Common myeloid progenitor, CD34-positive (primary cell): Measurements from ENCODE around the gene CNTRL.

ENCODE experiments used
- CTCF ChIA-PET: fragments of 350-600 bp; sonication (Branson Sonifier 250); formaldehyde crosslinking; loops from one replicate; lab custom pipeline; 2021; ENCODE audit warnings: antibody characterized with exemption; lab: Charles Lee
- POLR2A ChIA-PET: fragments of 350-600 bp; sonication (Branson Sonifier 250); formaldehyde crosslinking; loops from one replicate; lab custom pipeline; 2021; ENCODE audit warnings: antibody characterized with exemption; lab: Charles Lee
- DNase-seq, 3 donors: peaks; one replicate each; pipeline versions ENCODE4 v3.0.0 to v3.0.0-alpha.2; 2013
- H3K27ac ChIP-seq, 2 experiments: 1 replicate in 1 of 2; 2 replicates in 1 of 2; pipeline ENCODE4 v1.7.0; 2013; ENCODE audit warnings: inconsistent platforms in 2 of 2, low read length in 2 of 2, mild to moderate bottlenecking in 2 of 2, low read depth in 1 of 2, moderate library complexity in 1 of 2; ENCODE audit not compliant: severe bottlenecking in 2 of 2, insufficient read depth in 1 of 2, poor library complexity in 1 of 2
- H3K27me3 ChIP-seq, 5 experiments: replicated peaks in 2 of 5; 1 replicate in 3 of 5; 2 replicates in 2 of 5; pipeline versions ENCODE4 v1.6.1 to v1.7.0; 2013; ENCODE audit warnings: low read length in 4 of 5, mild to moderate bottlenecking in 2 of 5, moderate library complexity in 2 of 5, inconsistent platforms in 1 of 5; ENCODE audit not compliant: insufficient read depth in 5 of 5, control insufficient read depth in 4 of 5
- H3K36me3 ChIP-seq, 4 experiments: 1 replicate in 2 of 4; 2 replicates in 2 of 4; pipeline versions ENCODE4 v1.6.1 to v1.7.0; 2013; ENCODE audit warnings: low read length in 3 of 4, control low read depth in 1 of 4, mild to moderate bottlenecking in 1 of 4; ENCODE audit not compliant: control insufficient read depth in 4 of 4, insufficient read depth in 4 of 4
- H3K4me1 ChIP-seq, 4 experiments: 1 replicate in 3 of 4; 2 replicates in 1 of 4; pipeline versions ENCODE4 v1.6.1 to v1.7.1; 2013; ENCODE audit warnings: low read length in 3 of 4, mild to moderate bottlenecking in 3 of 4, control low read depth in 1 of 4, inconsistent platforms in 1 of 4, moderate library complexity in 1 of 4; ENCODE audit not compliant: control insufficient read depth in 4 of 4, insufficient read depth in 4 of 4; ENCODE audit errors: control extremely low read depth in 1 of 4
- H3K4me3 ChIP-seq, 7 experiments: 1 replicate in 4 of 7; 2 replicates in 3 of 7; pipeline versions ENCODE4 v1.5.1 to v1.7.0; 2013; ENCODE audit warnings: mild to moderate bottlenecking in 7 of 7, low read length in 6 of 7, moderate library complexity in 6 of 7, inconsistent platforms in 2 of 7, low read depth in 2 of 7, control low read depth in 1 of 7; ENCODE audit not compliant: insufficient read depth in 4 of 7, control insufficient read depth in 1 of 7; ENCODE audit errors: extremely low read depth in 1 of 7
- H3K9me3 ChIP-seq, 5 experiments: 1 replicate in 4 of 5; 2 replicates in 1 of 5; pipeline versions ENCODE4 v1.6.1 to v1.7.1; 2013; ENCODE audit warnings: low read length in 4 of 5, mild to moderate bottlenecking in 2 of 5, inconsistent platforms in 1 of 5, low read depth in 1 of 5, moderate library complexity in 1 of 5; ENCODE audit not compliant: control insufficient read depth in 4 of 5, insufficient read depth in 2 of 5; ENCODE audit errors: control extremely low read depth in 1 of 5
- WGBS: methylation state at CpG from one replicate; pipeline ENCODE4 v1.1.5; 2013; ENCODE audit not compliant: insufficient coverage; 5-methylcytosine and 5-hydroxymethylcytosine counted together

Gene CNTRL

DNA sequence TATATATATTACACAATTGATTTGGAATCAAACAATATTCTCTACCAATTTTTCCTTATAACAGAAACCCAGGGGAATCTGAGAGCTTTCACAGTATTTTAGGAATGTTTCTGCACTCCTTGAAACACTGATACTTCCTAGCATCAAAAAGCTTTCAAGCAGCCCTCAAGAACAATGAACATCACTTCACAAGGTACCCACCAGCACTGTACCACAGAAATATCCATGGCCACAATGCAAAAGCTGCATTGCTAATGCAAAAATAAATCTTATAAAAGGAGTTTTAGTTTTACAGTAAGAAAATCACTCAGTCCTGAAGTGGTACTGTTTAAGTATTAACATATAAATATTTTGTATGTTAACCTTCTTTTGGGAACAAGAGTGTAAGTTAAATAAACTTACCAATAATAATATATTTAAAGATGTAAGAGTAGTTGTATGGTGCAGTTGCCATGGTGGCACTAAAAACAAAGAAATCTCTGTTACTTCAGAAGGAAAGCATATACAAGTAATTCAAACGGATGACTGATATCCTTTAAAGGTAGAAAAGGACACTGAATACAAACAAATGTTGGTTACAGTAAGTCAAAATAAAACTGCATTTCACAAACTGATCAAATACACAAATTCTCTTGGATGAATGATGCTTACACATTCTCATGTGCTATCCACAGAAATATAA lies 118.3 kb downstream of the CNTRL start:
- H3K9me3 ChIP-seq: no peaks in the 10 kb centered on the region
- DNase-seq: peak in 2 of 3 donors; percentile 43 to 57
- H3K27me3 ChIP-seq: no peaks in the 10 kb centered on the region
- WGBS: no CpG with 5 or more reads among the region's 1 CpG
- peaks cover 0 to 6% (median 0%) of the 10 kb centered on the region in 4 experiments for H3K36me3 ChIP-seq
- ChIA-PET CTCF (interaction anchor here (1.0 kb wide), 1 partner anchor 21 kb away, joined by 4 read pairs; no protein-coding TSS in a partner anchor), POLR2A (interaction anchor here (0.6 kb wide), 2 partner anchors 17 to 213 kb away, joined by 3 to 6 read pairs; no protein-coding TSS in a partner anchor)
- peaks cover 13 to 50% (median 30%) of the 10 kb centered on the region in 4 experiments for H3K4me1 ChIP-seq
- H3K27ac ChIP-seq: peak overlapping the region; percentile 40 to 64
- H3K4me3 ChIP-seq: no peak overlapping the region

DNA sequence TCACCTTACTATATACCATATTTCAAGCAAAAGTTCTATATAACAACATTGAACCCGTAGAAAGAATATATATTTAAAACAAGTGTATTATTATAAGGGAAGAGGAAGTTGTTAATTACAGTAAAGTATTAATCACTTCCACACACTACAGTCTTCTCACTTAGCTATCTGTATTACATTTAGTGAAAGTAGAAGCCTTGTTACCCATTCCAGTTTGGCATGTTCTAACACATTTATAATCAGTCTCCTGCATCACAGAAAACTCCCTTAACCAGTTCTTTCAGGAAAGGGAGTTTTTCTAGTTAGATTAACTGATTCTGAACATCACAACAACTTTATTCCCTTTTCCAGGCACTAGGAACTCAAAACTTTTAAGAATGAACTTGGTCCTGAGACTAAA lies 120.0 kb downstream of the CNTRL start:
- Histone ChIP-seq H3K9me3 (no peaks in the 10 kb centered on the region), H3K4me3 (peak overlapping the region in 2 of 7 experiments; percentile 9 to 42), H3K4me1 (peaks cover 21 to 66% (median 46%) of the 10 kb centered on the region in 4 experiments), H3K36me3 (peaks cover 0 to 3% (median 0%) of the 10 kb centered on the region in 4 experiments), H3K27me3 (no peaks in the 10 kb centered on the region), H3K27ac (peak overlapping the region in 1 of 2 experiments; percentile 51)
- CTCF ChIA-PET: interaction anchor here (1.0 to 1.9 kb wide), 2 partner anchors 8 to 24 kb away, joined by 3 to 8 read pairs; no protein-coding TSS in a partner anchor
- WGBS: no CpG with 5 or more reads among the region's 1 CpG
- POLR2A ChIA-PET: interaction anchor here (1.6 kb wide), 1 partner anchor 12 kb away, joined by 4 read pairs; no protein-coding TSS in a partner anchor
- DNase-seq: no peak

DNA sequence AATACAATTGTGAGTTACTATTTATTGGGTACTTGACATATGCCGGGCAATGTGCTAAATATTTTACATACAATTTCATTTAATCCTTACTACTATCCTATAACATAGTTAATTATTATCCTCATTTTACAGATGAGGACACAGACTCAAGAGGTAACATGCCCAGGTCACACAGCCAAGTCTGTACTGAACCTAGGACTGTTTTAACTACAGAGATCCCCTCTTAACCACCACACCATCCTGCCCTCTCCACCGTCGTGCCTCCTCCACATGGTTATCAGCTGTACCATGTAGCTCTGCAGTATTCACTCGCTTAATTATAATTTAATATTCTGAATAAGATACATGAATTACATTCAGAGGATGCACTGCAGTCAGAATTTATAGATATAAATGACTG lies 121.6 kb downstream of the CNTRL start:
- peak in 1 of 3 donors; percentile 31 for DNase-seq
- H3K27me3 ChIP-seq: no peaks in the 10 kb centered on the region
- CTCF ChIA-PET: interaction anchor here (1.0 kb wide), 1 partner anchor 26 kb away, joined by 3 read pairs; no protein-coding TSS in a partner anchor
- peak overlapping the region in 1 of 2 experiments; percentile 11 for H3K27ac ChIP-seq
- POLR2A ChIA-PET: no interaction called here
- peak overlapping the region in 3 of 7 experiments; percentile 26 to 49 (median 32) for H3K4me3 ChIP-seq
- H3K36me3 ChIP-seq: no peaks in the 10 kb centered on the region
- no peaks in the 10 kb centered on the region for H3K9me3 ChIP-seq
- no CpG with 5 or more reads among the region's 4 CpGs for WGBS
- peaks cover 28 to 71% (median 54%) of the 10 kb centered on the region in 4 experiments for H3K4me1 ChIP-seq

DNA sequence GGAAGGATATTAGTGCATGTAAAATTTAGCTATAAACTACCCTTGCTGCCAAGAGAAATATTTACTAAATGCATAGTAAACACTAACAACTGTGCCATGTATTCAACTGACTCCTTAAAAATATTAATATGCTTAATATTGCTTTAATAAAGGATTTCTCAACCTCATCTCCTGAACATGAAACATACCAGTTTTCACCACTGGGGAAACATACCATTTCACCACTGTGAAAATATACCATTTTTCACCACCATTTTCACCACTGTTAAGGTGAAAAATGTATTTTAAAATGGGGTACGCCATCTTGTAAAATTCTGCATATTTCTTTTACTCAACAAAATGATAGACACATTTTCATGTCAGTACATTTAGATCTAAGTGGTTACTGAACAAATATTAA lies 122.4 kb downstream of the CNTRL start:
- ChIA-PET CTCF (interaction anchor here (1.0 kb wide), 1 partner anchor 26 kb away, joined by 3 read pairs; no protein-coding TSS in a partner anchor), POLR2A (no interaction called here)
- no CpG with 5 or more reads among the region's 1 CpG for WGBS
- H3K4me3 ChIP-seq: no peak overlapping the region
- H3K4me1 ChIP-seq: peaks cover 28 to 69% (median 54%) of the 10 kb centered on the region in 4 experiments
- DNase-seq: peak in 2 of 3 donors; percentile 57 to 67
- no peaks in the 10 kb centered on the region for H3K36me3 ChIP-seq
- no peaks in the 10 kb centered on the region for H3K27me3 ChIP-seq
- H3K27ac ChIP-seq: no peak overlapping the region
- no peaks in the 10 kb centered on the region for H3K9me3 ChIP-seq

DNA sequence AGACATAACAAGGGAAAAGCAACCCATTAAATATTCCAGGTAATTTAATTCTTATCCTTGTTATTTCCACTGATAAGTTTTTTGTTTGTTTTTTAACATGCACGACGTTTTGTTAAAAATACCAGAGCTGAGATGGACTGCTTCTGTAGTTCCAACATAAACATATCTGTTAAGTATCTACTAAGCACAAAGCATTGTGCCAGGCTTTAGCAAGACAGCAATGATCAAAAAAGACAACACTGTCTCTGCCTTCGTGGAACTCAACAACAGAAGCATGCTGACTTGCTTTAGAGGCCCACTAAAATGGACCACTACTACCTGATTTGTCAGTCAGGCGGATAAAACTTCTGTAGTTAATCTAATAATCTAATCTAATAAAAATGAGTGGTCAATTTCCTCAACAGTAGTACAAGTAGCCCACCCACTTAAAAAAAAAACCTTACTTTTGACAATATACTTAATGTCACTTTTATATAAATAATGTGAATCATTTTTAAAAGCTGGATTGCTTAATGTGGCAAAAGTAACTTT lies 123.8 kb downstream of the CNTRL start:
- no peaks in the 10 kb centered on the region for H3K27me3 ChIP-seq
- peaks cover 32 to 71% (median 53%) of the 10 kb centered on the region in 4 experiments for H3K4me1 ChIP-seq
- peak overlapping the region in 4 of 7 experiments; percentile 12 to 80 (median 57) for H3K4me3 ChIP-seq
- POLR2A ChIA-PET: no interaction called here
- CTCF ChIA-PET: interaction anchor here (1.2 to 2.7 kb wide), 6 partner anchors 9 to 89 kb away, joined by 3 to 22 read pairs (median 4); no protein-coding TSS in a partner anchor
- no peaks in the 10 kb centered on the region for H3K9me3 ChIP-seq
- H3K27ac ChIP-seq: peak overlapping the region in 1 of 2 experiments; percentile 20
- 0% methylated on average over 1 of the region's 4 CpGs for WGBS
- DNase-seq: no peak
- H3K36me3 ChIP-seq: no peaks in the 10 kb centered on the region

DNA sequence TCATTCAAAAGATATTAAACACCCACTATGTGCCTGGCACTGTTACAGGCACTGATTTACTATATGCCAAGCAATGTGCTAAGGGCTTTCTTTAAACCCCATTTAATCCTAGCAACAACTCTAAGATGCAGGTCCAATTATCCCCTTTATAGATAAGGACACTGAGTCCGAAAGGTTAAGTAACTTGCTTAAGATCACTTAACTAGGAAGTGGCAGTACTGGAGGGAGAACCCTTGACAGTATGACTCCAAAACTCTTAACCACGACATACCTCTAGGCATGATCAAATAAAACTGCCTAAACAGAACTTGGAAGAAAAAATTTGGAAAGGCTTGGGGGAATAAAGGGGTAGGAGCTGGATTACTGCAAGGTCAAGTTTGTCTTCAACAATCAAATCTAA lies 125.2 kb downstream of the CNTRL start:
- Histone ChIP-seq H3K27ac (peak overlapping the region in 1 of 2 experiments; percentile 91), H3K9me3 (no peaks in the 10 kb centered on the region), H3K36me3 (no peaks in the 10 kb centered on the region), H3K4me1 (peaks cover 26 to 62% (median 50%) of the 10 kb centered on the region in 4 experiments), H3K4me3 (peak overlapping the region in 6 of 7 experiments; percentile 80 to 97 (median 87)), H3K27me3 (no peaks in the 10 kb centered on the region)
- ChIA-PET CTCF (interaction anchor here (0.6 to 2.7 kb wide), 9 partner anchors 11 to 548 kb away, joined by 3 to 22 read pairs (median 3); no protein-coding TSS in a partner anchor), POLR2A (no interaction called here)
- DNase-seq: peak in 1 of 3 donors; percentile 37
- WGBS: no CpG with 5 or more reads among the region's 2 CpGs
